GM21381 (cell line): ENCODE measurements around the gene CPN2.

Experiments used
- ATAC-seq: cut with Tn5 transposase; IDR thresholded peaks from one replicate; pipeline ENCODE4 v1.9.1; 2021; ENCODE audit warnings: mild to moderate bottlenecking, moderate library complexity; ENCODE audit not compliant: unreplicated experiment

The CPN2 gene

DNA sequence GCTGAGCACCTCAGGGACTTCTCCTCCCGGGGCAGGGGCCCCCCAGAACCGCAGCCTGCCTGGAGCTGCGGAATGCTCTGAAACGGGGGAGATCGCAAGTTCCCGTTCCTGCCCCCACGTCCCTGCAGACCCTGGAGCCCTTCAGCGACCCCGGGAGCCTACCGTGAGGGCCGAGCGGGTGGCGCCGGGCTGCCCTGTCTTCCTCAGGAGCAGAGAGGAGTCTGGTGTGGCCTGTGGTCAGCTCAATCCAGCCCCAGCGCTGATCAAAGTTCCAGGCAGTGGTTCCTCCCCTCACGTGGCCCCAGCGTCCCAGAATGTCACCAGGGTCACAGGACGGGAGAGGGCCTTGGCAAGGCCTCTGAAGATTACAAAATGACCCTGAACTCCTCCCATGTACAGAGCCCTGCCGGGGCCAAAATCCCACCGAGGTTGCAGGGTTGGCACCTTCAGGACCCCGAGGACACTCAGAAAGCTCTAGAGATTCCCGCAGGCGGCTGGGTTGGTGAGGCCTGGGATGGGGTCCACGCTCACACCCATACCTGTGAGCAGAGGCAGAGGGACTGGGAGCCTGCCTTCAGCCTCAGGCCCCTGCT, at the start of gene CPN2:
Gene CPN2 (minus strand): TSS at position 249 of the 593 bp plus-strand sequence. CDS start 8,626 bp downstream, outside the sequence.
- no peak for ATAC-seq

- no peak for ATAC-seq
These were observed 48.8 kb upstream of the CPN2 start for GRCh38 chr3:194399874-194400411.

- no peak for ATAC-seq
These were observed 48.0 kb upstream of the CPN2 start, which contains the start of gene GP5 for GRCh38 chr3:194399166-194399565. GP5 (minus strand) TSS chr3:194399266; CDS start chr3:194398282, 984 bp downstream.

DNA sequence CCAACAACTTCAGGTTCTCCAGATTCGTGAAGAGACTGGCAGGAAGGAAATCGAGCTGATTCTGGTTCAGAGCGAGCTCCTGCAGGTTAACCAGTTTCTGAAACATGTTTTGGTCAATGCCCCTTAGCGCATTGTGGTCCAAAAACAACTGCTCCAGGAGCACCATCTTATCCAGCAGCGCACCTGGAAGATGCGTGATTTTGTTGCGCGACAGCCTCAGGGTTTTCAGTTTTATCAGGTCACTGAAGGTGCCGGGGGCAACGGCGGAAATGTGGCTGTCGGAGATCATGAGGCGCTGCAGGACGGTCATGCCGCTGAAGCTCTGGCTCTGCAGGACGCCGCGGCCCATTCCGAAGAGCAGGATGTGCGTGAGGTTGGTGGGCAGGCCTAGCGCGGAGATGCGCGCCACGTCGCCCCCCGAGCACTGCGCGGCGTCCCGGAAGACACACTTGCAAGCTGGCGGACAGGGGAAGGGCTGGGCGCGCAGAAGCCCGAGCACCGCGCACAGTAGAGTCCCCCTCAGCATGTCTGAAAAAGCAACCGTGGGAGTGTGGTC, 46.7 kb upstream of the CPN2 start:
- ATAC-seq: no peak

GRCh38 chr3:194396859-194397756, 46.0 kb upstream of the CPN2 start:
- ATAC-seq: no peak

DNA sequence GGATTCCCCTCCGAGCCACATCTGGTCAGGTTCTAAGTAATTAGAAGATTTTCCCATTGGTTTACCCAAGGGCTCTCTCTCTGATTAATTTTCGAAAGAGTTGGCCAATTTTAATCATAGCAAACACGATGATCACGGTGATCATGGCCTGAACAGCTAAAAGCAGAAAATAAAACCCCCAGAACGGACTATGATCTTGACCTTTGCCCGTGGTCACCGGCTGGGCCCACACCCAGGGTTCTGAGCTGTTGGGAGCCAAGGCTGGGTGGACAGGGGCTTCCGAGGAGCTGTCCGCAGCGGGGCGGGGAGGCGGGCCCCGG, 45.4 kb upstream of the CPN2 start:
- no peak for ATAC-seq

DNA sequence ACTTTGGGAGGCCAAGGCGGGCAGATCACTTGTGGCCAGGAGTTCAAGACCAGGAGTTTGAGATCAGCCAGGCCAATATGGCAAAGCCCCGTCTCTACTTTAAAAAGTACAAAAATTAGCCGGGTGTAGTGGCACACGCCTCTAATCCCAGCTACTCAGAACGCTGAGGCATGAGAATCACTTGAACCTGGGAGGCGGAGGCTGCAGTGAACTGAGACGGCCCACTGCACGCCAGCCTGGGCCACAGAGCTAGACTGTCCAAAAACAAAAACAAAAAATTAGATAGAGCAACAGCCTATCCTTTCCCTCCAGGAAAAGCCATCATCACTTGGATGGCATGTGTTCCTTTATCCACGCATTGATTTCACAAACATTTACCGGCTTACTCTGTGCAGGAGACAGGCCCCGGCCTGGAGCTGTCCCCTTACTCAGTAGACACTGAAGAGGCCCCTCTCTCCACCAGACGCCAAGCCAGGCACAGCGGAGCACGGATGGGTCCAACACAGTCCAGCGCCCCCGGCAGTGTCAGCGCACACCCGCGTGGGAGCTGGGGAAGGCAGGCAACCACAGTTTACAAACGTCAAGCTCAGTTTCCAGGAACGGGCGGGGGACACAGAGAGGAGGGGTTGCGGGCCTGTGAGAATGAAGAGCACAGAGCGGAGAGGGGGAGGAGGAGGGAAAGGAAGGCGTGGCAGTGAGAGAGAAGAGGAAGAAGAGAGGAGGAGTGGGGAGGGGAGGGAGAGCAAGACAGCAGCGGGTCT, 44.8 kb upstream of the CPN2 start:
- no peak for ATAC-seq

DNA sequence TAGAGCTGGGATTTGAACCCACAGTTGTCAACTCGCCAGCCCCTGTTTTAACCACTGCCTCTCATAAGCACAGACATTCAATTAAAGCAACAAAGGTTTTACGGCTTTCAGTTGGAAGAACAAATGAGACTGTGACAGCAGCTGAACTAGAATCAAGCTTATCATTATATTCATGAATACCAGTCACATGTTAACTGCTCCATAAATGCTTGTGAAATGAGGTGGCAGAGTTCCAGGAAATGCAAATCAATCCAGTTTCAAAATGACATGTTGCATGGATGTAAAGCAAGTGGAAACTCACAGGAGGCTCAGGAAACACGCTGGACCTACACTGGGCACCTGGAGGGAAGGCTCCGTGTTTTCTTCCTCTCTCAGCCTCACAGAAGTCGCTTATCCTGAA, 44.1 kb upstream of the CPN2 start:
- no peak for ATAC-seq

DNA sequence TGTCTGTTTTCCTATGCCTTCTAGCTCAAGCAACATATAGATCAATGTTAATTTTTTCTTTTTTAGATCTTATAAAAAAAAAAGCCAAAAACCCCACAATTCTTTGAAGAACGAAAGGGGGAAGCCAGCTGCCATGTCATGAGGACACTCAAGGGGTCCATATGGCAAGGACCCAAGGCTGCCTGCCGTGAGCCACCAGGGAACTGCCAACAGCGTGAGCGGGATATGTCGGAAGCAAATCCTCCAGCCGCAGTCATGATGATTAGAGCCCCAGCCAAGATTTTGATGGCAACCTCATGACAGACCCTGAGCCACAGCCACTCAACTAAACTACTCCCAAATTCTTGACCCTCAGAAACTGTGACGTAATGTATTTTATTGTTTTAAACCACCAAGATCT, 41.4 kb upstream of the CPN2 start:
- ATAC-seq: no peak

DNA sequence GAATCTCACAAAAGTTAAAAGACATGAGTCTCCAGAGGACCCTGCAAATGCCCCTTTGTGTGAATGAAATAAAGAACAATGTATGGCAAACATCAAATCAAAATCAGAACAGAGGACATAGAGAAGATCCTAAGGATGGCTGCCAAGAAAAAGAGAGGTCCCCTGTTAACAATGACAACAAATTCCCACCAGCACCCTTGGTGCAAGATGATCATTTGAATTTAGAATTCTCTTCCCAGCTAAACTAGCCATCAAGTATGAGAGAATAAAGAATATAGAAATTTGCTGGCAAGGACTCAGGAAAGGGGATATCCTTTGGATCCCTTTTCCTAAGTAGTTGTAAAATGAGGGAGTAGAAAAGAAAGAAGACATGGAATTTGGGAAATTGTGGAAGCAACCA, 39.7 kb upstream of the CPN2 start:
- ATAC-seq: no peak

DNA sequence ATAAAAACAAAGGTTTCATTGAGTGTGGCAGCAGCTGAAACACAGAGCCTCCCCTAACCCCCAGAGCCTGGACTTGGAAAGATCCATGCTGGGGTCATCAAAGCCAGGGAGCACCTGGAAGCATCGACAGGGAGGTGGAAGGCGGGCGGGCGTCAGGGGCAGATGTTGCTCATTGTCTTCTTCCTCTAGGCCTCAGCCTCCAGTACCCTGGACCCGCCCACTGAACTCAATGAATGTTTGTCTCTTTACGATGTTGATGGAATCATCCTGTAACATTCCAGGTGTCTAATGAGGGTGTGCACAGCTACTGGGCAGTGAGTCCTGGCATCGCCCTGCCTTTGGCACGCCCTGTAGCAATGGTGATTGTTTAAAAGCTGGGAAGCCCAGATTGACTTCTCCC, 38.1 kb upstream of the CPN2 start:
- no peak for ATAC-seq

DNA sequence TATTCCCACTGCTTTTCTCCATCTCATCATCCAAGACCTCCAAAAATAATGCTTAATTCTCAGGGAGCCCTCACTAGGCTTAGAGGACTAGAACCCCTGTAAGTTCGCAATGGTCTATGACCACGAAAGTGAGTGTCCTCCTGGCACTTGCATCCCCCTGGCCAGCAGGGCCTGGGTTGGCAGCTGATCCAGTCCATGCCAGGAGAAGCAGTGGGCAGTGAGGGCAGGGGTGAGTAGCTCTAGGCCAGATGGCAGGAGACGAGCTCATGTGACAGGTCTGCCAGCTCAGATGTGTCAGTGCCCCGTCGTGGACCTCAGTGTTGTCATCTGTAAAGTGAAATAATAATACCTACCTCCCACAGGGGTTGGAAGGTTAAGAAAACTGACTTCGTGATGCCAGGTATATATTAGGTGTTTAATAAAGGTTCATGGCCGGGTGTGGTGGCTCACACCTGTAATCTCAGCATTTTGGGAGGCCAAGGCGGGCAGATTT, 36.8 kb upstream of the CPN2 start:
- ATAC-seq: no peak

DNA sequence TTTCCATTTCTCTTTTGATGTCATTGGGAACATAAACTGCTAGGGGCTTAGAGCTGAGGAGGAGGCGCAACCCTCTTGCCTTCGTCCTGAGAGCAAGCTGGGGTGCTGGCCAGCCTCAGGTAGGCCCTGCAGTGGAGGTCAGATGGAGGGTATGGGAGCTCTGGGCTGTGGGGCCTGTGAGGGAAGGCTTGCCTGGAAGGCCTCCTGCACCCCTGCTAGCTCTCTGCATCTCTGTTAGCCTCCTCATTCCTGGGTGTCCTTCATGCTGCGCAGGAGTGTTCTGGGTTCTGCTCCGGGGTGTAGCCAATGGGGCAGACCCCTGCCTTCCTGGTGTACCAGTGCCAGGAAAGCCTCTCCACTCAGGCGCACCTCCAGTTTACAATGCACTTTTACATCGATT, 36.1 kb upstream of the CPN2 start:
- no peak for ATAC-seq

- no peak for ATAC-seq
These were observed 35.5 kb upstream of the CPN2 start for GRCh38 chr3:194386648-194387047.

DNA sequence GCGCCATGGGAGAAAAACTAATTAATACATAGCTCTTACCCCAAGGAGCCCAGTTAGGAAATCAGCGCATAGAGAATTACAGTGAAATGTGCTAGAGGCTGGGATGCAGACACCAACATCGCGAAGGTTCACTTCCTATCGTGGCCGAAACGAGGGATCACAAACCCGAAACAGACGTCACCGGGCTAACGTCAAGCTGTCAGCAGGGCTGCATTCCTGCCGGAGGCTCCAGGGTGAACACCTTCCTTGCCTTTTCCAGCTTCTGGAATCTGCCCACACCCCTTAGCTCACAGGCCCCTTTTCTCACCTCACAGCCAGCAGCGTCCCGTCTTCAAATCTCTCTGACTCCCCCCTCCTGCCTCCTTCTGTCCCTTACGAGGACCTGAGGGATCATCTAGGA, 34.9 kb upstream of the CPN2 start:
- no peak for ATAC-seq

GRCh38 chr3:194384569-194385001, 33.5 kb upstream of the CPN2 start:
- no peak for ATAC-seq

DNA sequence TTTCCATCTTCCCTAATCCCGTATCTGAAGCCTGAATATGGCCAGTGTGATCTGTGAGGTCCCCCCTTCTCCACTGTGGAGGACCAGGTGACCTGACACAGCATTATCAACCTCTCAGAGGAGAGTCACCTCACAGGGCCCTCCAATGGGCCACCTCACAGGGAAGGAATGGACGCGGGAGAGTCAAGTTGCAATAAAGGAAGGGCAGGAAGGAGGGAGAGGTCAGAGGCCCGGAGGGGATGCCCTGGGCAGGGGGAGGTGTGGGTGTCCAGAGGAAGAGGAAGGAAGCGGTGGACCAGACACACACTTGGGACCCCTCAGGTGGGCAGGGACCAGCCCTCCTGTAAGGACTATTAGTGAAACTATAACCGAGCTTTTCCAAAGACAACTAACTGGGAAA, 33.0 kb upstream of the CPN2 start:
- ATAC-seq: no peak

GRCh38 chr3:194383276-194383940, 32.3 kb upstream of the CPN2 start:
- ATAC-seq: no peak

DNA sequence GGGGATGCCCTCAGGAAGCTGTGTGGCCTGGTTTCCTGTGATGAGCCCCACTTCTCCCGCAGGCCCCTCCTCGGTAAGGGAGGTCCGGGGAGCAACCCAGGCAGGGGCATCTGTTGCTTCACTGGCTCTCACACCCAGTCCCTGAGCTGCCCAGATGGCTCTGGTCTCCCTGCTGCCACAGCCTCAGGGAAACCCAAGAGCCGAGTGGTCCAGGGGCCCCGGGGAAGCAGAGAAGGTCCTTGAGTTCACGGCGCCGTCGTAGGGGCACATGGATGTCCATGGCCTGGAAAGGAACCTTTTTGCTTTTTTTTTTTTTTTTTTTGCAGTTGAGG, 31.7 kb upstream of the CPN2 start:
- no peak for ATAC-seq

DNA sequence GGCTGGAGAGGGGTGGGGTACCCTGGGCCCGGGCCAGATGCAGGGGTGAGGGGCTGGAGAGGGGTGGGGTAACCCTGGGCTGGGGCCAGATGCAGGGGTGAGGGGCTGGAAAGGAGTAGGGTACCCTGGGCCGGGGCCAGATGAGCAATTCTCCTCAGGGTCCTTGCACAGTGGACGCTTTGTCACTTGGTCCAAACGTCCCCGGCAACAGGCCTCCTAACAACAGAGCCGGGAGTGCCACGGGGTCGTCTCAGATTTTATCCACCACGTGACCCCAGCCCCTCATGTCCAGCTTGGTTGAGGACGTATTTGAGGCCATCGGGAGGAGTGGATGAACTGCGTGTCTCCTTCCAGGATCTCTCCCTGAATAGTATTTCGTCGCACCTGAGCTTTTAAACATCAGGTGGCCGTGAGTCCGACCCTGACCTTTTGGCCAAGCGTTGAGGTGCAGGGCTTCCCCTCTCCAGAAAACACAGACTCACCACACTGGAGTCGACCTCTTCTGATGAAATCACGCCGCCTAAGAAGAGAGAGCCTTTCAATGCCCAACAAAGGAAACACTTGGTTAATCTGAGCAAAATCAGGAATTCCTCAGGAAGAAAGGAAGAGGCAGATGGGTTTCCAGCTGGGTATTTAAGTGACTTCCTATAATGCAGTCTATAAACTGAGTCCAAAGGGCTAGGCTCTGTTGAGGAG, 31.2 kb upstream of the CPN2 start:
- no peak for ATAC-seq
